Stimulated activated CD4-positive, alpha-beta T cell treated with anti-CD3 and anti-CD28 coated beads, TNF-alpha, amount 100 ng/mL, for 24 hours (primary cell): ENCODE data around the gene TMEM19.

ENCODE experiments used
- DNase-seq, 3 experiments: peaks; one replicate each; pipeline ENCODE4 v3.0.0-alpha.2; 2020; ENCODE audit warnings: low read depth in 3 of 3

TMEM19 gene

GRCh38 chr12:71718611-71719010 is 32.7 kb downstream of the TMEM19 start:
- DNase-seq, result no peak

GRCh38 chr12:71719647-71720370 is 33.9 kb downstream of the TMEM19 start:
- no peak for DNase-seq

GRCh38 chr12:71721783-71722505 is 36.1 kb downstream of the TMEM19 start:
- DNase-seq, result no peak

DNA sequence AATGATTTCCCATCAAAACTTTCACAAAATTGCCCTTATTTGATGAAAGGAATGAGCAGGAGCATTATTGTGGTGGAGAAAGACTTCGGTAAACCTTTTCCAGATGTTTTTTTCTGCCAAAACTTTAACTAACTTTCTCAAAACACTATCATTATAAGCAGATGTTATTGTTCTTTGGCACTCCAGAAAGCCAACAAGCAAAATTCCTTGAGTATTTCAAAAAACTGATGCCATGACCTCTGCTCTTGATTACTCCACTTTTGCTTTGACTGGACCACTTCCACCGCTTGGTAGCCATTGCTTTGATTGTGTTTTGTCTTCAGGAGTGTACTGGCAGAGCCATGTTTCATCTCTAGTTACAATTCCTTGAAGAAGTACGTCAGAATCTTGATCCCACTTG is 39.1 kb downstream of the TMEM19 start:
- DNase-seq, result no peak

DNA sequence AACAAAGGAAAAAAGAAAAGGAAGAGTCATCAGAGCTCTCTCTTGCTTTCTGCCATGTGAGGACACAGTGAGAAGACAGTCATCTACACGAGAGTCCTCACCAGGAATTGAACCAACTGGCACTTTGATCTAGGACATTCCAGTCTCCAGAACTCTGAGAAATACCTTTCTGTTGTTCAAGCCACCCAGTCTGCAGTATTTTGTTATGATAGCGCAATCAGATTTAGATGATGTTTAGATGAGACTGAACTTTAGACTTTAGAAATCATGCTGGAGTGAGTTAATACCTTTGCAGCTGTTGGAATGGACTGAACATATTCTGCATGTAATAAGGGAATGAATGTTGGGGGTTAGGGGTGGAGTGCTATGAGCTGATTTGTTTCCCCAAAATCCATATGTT is 40.7 kb downstream of the TMEM19 start:
- DNase-seq, result no peak

- DNase-seq, result no peak
These were observed 42.1 kb downstream of the TMEM19 start for GRCh38 chr12:71727958-71728357.

GRCh38 chr12:71730936-71731335 is 45.1 kb downstream of the TMEM19 start:
- no peak for DNase-seq

DNA sequence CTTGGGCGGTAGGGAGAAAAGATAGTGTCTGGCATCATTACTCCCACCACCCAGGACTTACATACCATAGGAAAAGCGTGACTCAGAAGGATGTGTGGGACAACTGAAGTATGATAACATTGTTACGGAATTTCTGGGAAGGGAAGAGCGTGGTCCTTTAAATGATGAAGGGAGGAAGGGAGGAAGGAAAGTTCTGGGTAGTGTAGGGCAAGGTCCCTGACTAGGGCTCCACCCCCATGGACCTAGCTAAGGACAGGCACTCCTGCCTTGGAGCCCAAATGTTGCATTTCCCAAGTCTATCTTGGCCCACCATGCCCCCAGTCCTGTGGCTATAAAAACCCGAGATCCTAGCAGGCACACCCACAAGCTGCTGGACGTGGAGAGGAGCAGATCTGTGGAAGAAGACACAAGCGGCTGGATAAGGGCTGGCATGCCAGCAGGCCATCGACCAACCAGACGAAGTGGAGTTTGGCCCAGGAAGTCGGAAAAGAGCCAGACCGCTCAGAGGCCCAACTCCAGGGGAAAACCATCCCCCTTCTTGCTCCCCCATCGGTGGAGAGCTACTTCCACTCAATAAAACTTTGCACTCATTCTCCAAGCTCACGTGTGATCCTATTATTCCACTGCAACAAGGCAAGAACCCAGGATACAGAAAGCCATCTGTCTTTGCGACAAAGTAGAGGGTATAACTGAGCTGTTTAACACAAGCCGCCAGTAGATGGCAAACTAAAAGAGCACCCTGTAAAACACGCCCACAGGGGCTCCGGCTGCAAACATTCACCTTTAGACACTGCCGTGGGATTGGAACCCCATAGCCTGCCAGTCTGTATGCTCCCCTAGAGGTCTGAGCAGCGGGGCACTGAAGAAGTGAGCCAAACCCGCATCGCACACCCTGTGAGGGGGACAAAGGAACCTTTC is 45.8 kb downstream of the TMEM19 start:
- DNase-seq, result no peak

GRCh38 chr12:71732357-71732712 is 46.5 kb downstream of the TMEM19 start:
- no peak for DNase-seq

- DNase-seq, result no peak
These were observed 51.3 kb downstream of the TMEM19 start for GRCh38 chr12:71737197-71737596.

DNA sequence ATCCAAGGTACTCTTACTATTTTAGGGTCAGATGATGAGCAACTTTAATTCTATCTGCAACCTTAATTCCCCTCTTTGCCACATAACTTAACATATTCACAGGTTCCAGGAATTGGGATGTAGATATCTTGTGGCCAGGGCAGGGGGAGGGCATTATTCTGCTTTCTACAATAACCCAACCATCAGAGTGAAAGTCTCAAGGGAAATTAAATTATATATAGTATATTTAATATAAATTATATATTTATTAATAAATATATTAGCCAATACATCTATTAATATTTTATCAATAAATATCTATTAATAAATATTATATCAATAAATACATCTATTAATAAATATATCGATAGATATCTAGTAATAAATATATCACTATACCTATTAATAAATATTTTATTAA is 57.1 kb downstream of the TMEM19 start:
- no peak for DNase-seq

GRCh38 chr12:71744522-71745300 is 58.8 kb downstream of the TMEM19 start:
- no peak for DNase-seq

DNA sequence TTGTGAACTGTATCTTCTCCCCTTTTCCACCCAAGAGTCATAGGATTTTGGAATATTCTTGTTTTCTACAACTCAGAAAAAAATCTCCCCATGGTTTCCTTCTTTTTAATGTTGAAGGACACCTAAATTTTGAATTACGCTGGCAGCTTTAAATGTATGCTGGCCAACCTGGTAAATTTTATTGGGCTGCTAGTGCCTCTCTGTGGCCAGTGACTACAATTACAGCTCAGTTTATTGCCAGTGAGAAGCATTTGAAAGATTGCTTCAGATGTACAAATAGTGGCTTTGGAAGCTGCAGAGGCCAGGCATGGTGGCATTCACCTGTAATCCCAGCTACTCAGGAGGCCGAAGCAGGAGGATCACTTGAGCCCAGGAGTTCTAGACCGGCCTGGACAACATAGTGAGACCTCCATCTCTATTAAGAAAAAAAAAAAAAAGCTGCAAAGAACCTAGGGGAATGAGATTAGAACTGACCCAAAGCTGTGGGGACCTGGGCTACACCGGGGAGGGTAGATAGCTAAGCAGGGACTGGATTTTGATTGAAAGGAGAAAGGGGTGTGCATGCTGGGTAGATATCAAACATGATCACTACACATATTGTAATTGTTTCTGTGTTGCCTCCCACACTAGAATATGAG is 61.2 kb downstream of the TMEM19 start:
- DNase-seq, result peak; percentile 11 to 31 (median 17)

GRCh38 chr12:71748081-71748850 is 62.4 kb downstream of the TMEM19 start:
- DNase-seq, result no peak

- no peak for DNase-seq
These were observed 63.8 kb downstream of the TMEM19 start for GRCh38 chr12:71749666-71750065.

DNA sequence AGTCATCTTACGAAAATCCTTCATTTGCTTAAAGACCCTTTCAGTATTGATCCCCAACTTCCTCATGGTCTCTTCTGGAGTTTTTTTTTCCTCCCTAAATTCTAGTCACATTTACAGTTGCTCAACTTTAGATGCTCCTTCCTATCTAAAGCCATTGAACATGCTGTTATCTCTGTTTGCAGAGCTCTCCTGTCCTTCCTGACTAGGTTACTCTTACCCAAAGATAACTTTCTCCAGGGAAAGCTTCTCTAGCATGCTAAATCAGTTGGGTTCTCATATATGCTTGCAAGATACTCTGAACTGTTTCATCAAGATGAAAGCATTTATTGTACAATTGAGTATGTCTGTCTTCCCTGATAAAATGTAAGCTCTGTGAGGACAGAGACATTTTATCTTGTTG is 67.0 kb downstream of the TMEM19 start:
- no peak for DNase-seq
